Activated T-cell treated with anti-CD3 and anti-CD28 coated beads for 24 hours (primary cell): Measurements from ENCODE around the gene CREBBP.
"Not testable (repeated sequence)": the region's sequence is repeated elsewhere in the genome, so short reads cannot be mapped to it uniquely, and the experiment has no call there.

Experiments
- DNase-seq: peaks from one replicate; pipeline ENCODE4 v3.0.0-alpha.2; 2020; ENCODE audit warnings: low read depth

Gene CREBBP

GRCh38 chr16:3735541-3735940 is 145.0 kb downstream of the CREBBP start:
- no peak for DNase-seq

DNA sequence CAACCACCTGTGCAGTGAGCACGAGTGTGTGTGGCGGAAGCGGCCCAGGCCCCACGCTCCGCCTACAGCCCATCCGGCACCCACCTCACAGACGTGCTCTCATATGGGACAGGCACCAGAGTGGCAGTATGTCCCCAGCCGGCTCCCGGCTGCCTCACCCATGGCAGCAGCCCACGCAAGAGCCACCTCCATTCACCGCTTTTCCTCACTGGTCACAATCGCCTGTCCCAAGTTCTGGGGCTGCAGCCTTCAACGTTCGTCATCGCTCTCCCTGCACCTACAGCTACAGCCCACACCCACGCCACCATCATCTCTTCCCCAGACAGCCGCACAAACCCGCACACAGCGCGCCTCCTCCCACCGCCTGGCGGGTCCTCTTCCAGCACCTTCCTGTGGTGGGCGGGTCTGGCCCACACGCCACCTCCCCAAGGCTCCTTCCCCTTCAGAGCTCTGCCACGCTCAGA is 145.7 kb downstream of the CREBBP start:
- DNase-seq = no peak

DNA sequence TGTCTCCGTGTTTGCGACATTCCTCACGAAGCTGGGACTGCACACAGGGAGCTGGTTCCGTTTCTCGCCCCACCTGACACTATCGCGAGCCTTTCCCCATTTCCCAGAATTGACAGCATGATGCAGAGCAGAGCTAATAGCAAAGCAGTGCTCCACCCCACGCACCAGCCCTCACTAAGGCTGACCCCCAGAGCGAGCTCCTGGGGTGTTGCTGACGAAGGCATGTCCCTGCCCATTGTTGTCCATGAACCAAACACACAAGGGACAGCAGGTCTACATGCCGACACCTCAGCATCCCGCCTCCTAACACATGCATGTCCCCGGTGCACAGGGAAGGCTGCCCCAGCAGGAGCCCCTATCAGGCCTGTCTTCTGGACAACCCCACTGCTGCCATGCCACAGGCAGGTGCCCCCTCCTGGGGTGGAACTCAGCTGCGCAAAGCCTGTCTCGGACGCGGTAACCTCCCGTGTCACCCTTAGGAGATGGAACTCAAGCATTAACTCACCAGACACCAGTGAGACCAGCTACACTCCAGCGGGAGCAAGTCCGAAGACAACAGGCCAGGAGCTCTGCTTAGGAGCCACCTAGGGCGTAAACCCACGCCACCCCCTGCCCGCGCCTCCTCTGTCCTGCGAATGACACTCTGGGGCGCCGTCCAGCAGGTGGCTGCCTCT is 146.3 kb downstream of the CREBBP start:
- DNase-seq = no peak

- no peak for DNase-seq
Observed at GRCh38 chr16:3732171-3732570, 148.3 kb downstream of the CREBBP start.

GRCh38 chr16:3731126-3731935 is 149.2 kb downstream of the CREBBP start:
- no peak for DNase-seq

DNA sequence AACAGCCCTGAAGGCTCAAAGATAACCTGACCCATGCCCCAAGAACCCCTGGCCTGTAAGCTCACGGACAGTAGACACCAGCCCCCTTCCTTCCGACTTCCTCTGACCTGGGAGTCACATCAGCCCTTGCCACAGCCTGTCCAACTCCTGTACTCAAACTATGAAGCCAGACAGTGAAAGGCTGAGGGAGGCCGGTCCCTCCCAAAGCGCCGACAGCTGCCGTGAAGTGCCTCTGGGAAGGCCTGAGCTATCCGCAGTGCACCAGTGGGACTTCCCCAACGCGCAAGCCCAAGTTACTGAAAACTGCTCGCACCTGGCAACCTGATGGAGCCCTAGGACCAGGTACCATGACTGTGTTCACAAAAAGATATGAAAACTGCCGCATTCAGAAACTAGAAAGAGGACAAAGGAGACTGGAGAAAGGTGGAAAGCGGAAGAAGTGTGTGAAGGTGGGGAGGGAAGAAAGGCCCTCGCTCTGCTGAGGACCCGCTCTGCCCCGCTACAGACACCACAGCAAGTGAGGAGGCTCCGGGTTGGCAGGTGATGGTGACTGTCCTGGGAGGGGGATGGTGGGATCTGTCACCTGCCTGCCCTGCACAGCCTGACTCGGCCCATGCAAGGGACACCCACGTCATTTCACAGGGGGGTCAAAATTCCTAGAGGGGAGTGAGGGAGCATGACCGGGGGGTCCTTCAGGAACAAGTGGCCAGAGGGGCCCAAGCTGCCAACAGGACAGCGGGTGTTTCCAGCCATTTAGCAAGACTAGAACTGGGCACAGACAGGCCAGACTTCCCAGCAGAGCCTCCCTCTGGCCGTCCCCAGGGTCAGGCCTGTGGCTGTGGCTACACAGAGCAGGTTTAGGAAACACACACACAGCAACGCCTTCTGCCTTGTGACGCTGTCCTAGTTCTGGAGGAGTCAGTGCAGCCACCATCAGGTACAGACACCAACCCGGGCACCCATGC is 150.1 kb downstream of the CREBBP start:
- DNase-seq = no peak

DNA sequence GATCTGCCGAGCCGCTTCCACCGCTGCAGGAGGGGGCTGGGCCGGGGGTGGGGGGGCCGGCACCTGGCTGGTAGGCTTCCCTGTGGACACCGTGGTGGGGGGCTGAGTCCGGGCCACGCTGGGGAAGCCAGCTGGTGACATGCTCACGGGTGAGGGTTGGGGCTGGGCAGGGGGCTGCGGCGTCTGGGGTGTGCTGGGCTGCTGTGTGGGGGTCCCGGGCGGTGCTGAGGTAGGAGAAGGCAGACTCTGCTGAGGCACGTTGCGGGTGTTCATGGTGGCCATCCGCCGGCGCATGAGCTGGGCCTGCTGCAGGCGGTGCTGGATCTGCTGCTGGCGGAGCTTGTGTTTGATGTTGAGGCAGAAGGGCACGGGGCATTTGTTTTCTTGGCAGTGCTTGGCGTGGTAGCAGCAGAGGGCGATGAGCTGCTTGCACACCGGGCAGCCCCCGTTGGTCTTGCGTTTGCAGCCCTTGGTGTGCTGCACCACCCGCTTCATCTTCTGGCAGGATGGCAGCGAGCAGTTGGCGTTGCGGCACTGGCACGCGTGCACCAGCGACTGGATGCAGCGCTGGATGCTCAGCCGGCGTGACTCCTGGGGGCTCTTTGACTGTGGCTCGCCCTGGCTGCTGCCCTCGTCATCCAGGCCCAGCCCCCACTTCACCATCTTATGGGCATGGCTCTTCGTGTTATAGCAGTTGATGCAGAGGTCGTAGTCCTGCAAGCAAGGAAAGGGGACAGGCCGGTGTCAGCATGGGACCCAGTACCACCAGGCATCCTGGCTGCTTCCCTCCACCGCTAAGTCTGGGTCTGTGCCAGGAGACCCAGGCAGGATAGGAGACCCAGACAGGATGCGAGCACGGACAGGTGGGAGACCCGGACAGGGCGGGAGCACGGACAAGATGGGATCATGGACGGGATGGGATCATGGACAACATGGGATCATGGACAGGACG is 151.1 kb downstream of the CREBBP start:
- DNase-seq = no peak

GRCh38 chr16:3728424-3729160 is 151.9 kb downstream of the CREBBP start:
- DNase-seq = no peak

GRCh38 chr16:3727806-3728381 is 152.6 kb downstream of the CREBBP start:
- DNase-seq = no peak

GRCh38 chr16:3726021-3726687 is 154.4 kb downstream of the CREBBP start:
- no peak for DNase-seq

GRCh38 chr16:3725276-3725675 is 155.2 kb downstream of the CREBBP start:
- DNase-seq = no peak

- no peak for DNase-seq
Observed at GRCh38 chr16:3722508-3722907, 158.0 kb downstream of the CREBBP start.

- DNase-seq = no peak
Observed at GRCh38 chr16:3720418-3720817, 160.1 kb downstream of the CREBBP start.

DNA sequence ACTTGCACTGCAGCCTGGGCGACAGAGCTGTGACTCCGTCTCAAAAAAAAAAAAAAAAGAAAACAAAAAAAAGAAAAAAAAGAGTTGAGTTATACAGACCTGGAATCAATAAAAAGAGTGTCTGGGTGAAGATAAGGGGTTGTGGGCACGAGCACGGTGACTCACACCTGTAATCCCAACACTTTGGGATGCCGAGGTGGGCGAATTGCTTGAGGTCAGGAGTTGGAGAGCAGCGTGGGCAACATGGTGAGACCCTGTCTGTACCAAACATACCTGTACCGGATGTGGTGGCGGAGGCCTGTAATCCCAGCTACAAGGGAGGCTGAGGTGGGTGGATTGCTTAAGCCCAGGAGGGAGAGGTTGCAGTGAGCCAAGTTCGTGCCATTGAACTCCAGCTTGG is 161.9 kb downstream of the CREBBP start:
- DNase-seq = no peak

- DNase-seq = no peak
Observed at GRCh38 chr16:3718019-3718391, 162.5 kb downstream of the CREBBP start.

- peak; percentile 91 for DNase-seq
Observed at GRCh38 chr16:3717235-3718018, 163.1 kb downstream of the CREBBP start, which contains the start of gene TRAP1. Gene TRAP1 (minus strand): TSS chr16:3717524. CDS start chr16:3717508, 16 bp downstream.

DNA sequence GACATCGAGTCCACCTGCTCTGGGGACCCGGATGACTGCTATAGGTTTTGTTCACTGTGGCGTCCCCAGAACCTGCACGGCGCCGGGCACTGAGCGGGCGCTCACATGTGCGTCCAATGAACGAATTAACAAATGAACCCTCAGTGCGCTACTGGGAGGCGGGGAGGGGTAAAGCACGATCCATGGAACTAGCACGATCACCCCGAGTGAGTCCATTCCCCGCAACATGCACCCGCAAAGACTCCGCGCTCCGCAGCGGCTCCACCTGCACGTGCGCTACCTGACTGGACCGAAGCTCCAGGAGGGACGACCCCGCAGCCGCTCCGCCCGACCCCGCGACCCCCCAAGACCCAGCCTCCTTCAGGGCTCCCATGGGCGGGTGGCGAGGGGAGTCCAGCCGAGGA is 163.7 kb downstream of the CREBBP start:
- peak; percentile 40 for DNase-seq

DNA sequence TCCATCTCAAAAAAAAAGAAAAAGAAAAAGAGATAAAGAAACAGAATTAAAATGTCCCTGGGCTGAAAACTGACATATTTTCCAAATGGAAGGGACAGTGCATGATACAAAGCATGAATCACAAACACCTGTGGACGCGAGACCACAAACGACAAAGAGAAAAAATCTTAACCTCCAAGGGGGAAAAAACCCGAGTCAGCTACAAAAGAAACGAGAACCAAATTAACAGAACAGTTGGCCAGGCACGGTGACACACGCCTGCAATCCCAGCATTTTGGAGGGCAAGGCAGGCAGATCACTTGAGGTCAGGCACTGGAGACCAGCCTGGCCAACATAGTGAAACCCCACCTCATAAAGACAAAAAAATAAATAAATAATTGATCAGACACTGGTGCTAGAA is 165.1 kb downstream of the CREBBP start:
- no peak for DNase-seq

- DNase-seq = not testable (repeated sequence)
Observed at GRCh38 chr16:3714378-3714777, 166.1 kb downstream of the CREBBP start.
